Endothelial cell of umbilical vein (primary cell): ENCODE results near the gene GRB14. TPM values are rescaled to one million over a fixed set of nuclear protein-coding genes. Genes with fewer than 3 reads are reported as not detected.

Experiments
- BruUV-seq: library from RNA; stranded (reverse); fragments of 400-500 nt; replicated peaks from 2 replicates; lab custom pipeline; 2021; lab: Mats Ljungman, UMichigan
- CTCF ChIA-PET: fragments of 300-600, 350-600 bp; sonication (Branson Sonifier 250); formaldehyde crosslinking; loops from one replicate; lab custom pipeline; 2021; ENCODE audit warnings: antibody characterized with exemption, inconsistent platforms; lab: Charles Lee
- POLR2A ChIA-PET: fragments of 300-600, 350-600 bp; sonication (Branson Sonifier 250); formaldehyde crosslinking; loops from one replicate; lab custom pipeline; 2021; ENCODE audit warnings: antibody characterized with exemption, inconsistent platforms; lab: Charles Lee
- DNase-seq: peaks from one replicate; pipeline ENCODE4 v3.0.0-alpha.2; 2011; ENCODE audit warnings: low read depth, low spot score
- FAIRE-seq: peaks from 2 replicates; lab custom pipeline; 2011; peaks lifted over from hg19 to GRCh38; lab: Jason Lieb, UNC
- H2AFZ ChIP-seq: 2 replicates; pipeline ENCODE4 v1.6.0; 2012; ENCODE audit warnings: low read depth, low read length, control low read depth, inconsistent platforms
- H3K27ac ChIP-seq: 2 replicates; pipeline ENCODE4 v1.5.1; 2011; ENCODE audit warnings: low read depth, mild to moderate bottlenecking, control low read depth, low read length, moderate library complexity; ENCODE audit not compliant: insufficient read depth
- H3K27me3 ChIP-seq, 2 experiments: 2 replicates each; pipeline versions ENCODE4 v1.6.0 to v1.6.1; 2011; ENCODE audit warnings: low read length in 2 of 2, mixed read lengths in 1 of 2; ENCODE audit not compliant: control insufficient read depth in 2 of 2, insufficient read depth in 2 of 2
- H3K36me3 ChIP-seq, 2 experiments: 2 replicates in 1 of 2; 3 replicates in 1 of 2; pipeline ENCODE4 v1.5.1; 2011; ENCODE audit warnings: low read length in 2 of 2, mild to moderate bottlenecking in 1 of 2, moderate library complexity in 1 of 2; ENCODE audit not compliant: control insufficient read depth in 2 of 2, insufficient read depth in 2 of 2; ENCODE audit errors: extremely low read depth in 1 of 2
- H3K4me1 ChIP-seq: 3 replicates; pipeline ENCODE4 v1.5.1; 2011; ENCODE audit warnings: mild to moderate bottlenecking, low read length; ENCODE audit not compliant: control insufficient read depth, insufficient read depth; ENCODE audit errors: extremely low read depth
- H3K4me2 ChIP-seq: 2 replicates; pipeline ENCODE4 v1.6.1; 2011; ENCODE audit warnings: low read length, control low read depth, mixed read lengths; ENCODE audit not compliant: insufficient read depth
- H3K4me3 ChIP-seq, 3 experiments: fragments of 200-600 bp in 1 of 3; sonication (generic), shearing (Covaris generic) in 1 of 3; replicated peaks in 1 of 3; 2 replicates each; pipeline ENCODE4 v1.5.1; 2011 to 2016; ENCODE audit warnings: control low read depth in 3 of 3, low read length in 3 of 3, mild to moderate bottlenecking in 2 of 3, inconsistent platforms in 1 of 3, low read depth in 1 of 3, moderate library complexity in 1 of 3; ENCODE audit not compliant: insufficient read depth in 1 of 3
- H3K79me2 ChIP-seq: 2 replicates; pipeline ENCODE4 v1.6.0; 2012; ENCODE audit warnings: low read length, inconsistent platforms; ENCODE audit not compliant: control insufficient read depth, insufficient read depth
- H3K9ac ChIP-seq: replicated peaks from 2 replicates; pipeline ENCODE3; 2011; ENCODE audit warnings: low read length, control low read depth; ENCODE audit not compliant: insufficient read depth; ENCODE audit errors: extremely low read depth
- H3K9me1 ChIP-seq: replicated peaks from 3 replicates; pipeline ENCODE4 v1.6.0; 2011; ENCODE audit warnings: mild to moderate bottlenecking, low read length; ENCODE audit not compliant: control insufficient read depth, insufficient read depth; ENCODE audit errors: extremely low read depth
- H3K9me3 ChIP-seq: replicated peaks from 2 replicates; pipeline ENCODE4 v1.5.1; 2012; ENCODE audit warnings: low read length, inconsistent platforms; ENCODE audit not compliant: control insufficient read depth, insufficient read depth
- H4K20me1 ChIP-seq: replicated peaks from 2 replicates; pipeline ENCODE3; 2011; ENCODE audit warnings: mild to moderate bottlenecking, low read length; ENCODE audit not compliant: control insufficient read depth, insufficient read depth; ENCODE audit errors: extremely low read depth
- EZH2 ChIP-seq: IDR thresholded peaks from 2 replicates; pipeline ENCODE4 v1.6.1; 2012; ENCODE audit warnings: borderline replicate concordance, low read depth, mild to moderate bottlenecking, moderate library complexity, low read length, inconsistent platforms; ENCODE audit not compliant: severe bottlenecking
- FOS ChIP-seq: IDR thresholded peaks from 2 replicates; pipeline ENCODE4 v1.6.1; 2011; ENCODE audit warnings: mild to moderate bottlenecking, low read length, moderate library complexity, borderline replicate concordance; ENCODE audit not compliant: insufficient read depth
- GATA2 ChIP-seq: IDR thresholded peaks from 2 replicates; pipeline ENCODE4 v1.7.0; 2011; ENCODE audit warnings: low read depth, mild to moderate bottlenecking, moderate library complexity, mixed read lengths, low read length; ENCODE audit not compliant: insufficient read length, insufficient read depth
- JUN ChIP-seq: IDR thresholded peaks from 2 replicates; pipeline ENCODE4 v1.6.1; 2011; ENCODE audit warnings: borderline replicate concordance, low read depth; ENCODE audit not compliant: insufficient read length, insufficient read depth
- MYC ChIP-seq: IDR thresholded peaks from one replicate; pipeline ENCODE4 v1.6.1; 2011; ENCODE audit warnings: mild to moderate bottlenecking, low read depth, low read length
- POLR2A ChIP-seq: IDR thresholded peaks from 2 replicates; pipeline ENCODE4 v1.6.1; 2012; ENCODE audit warnings: low read depth, mild to moderate bottlenecking, control low read depth, low read length
- POLR2AphosphoS5 ChIP-seq: IDR thresholded peaks from 2 replicates; pipeline ENCODE4 v1.6.1; 2012; ENCODE audit warnings: low read depth, mild to moderate bottlenecking, control low read depth, low read length, moderate library complexity; ENCODE audit not compliant: insufficient read depth
- dilution Hi-C: fragments of 300-500 bp; cut with MboI; formaldehyde crosslinking; loops from one replicate; pipeline ENCODE4 v1.15.0; 2019; ENCODE audit warnings: low sequenced_read_pairs; ENCODE audit not compliant: extremely low pct_ligation_motif_present
- intact Hi-C: fragments of 100-400 bp; cut with micrococcal nuclease; formaldehyde crosslinking; loops from one replicate; pipeline ENCODE4 v1.10.0; 2022
- polyA plus RNA-seq, 4 experiments: library from polyadenylated mRNA; depleted of rRNA in 3 of 4; stranded (reverse) in 3 of 4; unstranded in 1 of 4; fragments of >200 nt; gene quantifications; 2 replicates each; pipeline versions ENCODE4 v1.2.1 to v1.2.3, GENCODE V29; 2011 to 2012; ENCODE audit warnings: missing spikeins in 1 of 4
- total RNA-seq: library from RNA; stranded (reverse); gene quantifications from 2 replicates; pipeline ENCODE4 v1.2.3, GENCODE V29; 2021
- TF ChIP-seq, protein P1 (sequence below): IDR thresholded peaks from 2 replicates; pipeline ENCODE4 v1.6.1; 2011; ENCODE audit not compliant: insufficient read depth, insufficient read length
- TF ChIP-seq, protein P2 (sequence below), 2 donors: IDR thresholded peaks; 1 replicate in 1 of 2; 2 replicates in 1 of 2; pipeline ENCODE4 v1.5.1; 2011; ENCODE audit warnings: low read length in 2 of 2, mild to moderate bottlenecking in 2 of 2, moderate library complexity in 2 of 2, control low read depth in 1 of 2, inconsistent platforms in 1 of 2, low read depth in 1 of 2; ENCODE audit not compliant: insufficient read depth in 1 of 2; ENCODE audit errors: extremely low read depth in 1 of 2

GRB14 gene
- total and polyA plus RNA-seq, 2 donors (not counting 3 experiments of a cell fraction or from before 2014, with no cell fraction given) = 3.0 to 10.3 TPM

DNA sequence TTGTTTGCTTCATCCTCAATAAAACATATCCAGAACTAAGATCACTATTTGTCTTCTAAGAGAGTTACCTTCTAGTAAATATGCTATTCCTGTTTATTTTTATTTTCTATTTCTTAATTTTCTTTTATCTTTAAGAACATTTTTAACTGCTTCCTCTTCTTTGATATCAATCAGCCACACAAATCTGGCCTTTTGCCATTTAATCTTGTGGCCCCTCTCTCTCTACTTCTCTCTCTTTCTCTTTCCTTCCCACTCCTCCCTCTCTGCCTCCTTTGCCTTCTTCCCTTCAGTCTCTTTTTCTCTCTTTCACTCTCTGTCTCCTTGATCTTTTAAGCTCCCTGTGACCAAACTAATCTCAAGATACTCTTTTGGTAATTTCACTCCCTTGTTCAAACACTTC is 108.4 kb downstream of the GRB14 start:
- H3K27me3 ChIP-seq = no peaks in the 10 kb centered on the region
- CTCF ChIA-PET = no interaction called here
- POLR2A ChIA-PET = no interaction called here
- H3K9me1 ChIP-seq = no peaks in the 10 kb centered on the region
- no peak overlapping the region for H3K27ac ChIP-seq
- H3K36me3 ChIP-seq = no peaks in the 10 kb centered on the region
- DNase-seq = no peak
- intact Hi-C loops = no loop called here
- TF ChIP-seq, protein P1, sequence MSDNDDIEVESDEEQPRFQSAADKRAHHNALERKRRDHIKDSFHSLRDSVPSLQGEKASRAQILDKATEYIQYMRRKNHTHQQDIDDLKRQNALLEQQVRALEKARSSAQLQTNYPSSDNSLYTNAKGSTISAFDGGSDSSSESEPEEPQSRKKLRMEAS = no peak
- no peak for TF ChIP-seq GATA2
- TF ChIP-seq, protein P2, sequence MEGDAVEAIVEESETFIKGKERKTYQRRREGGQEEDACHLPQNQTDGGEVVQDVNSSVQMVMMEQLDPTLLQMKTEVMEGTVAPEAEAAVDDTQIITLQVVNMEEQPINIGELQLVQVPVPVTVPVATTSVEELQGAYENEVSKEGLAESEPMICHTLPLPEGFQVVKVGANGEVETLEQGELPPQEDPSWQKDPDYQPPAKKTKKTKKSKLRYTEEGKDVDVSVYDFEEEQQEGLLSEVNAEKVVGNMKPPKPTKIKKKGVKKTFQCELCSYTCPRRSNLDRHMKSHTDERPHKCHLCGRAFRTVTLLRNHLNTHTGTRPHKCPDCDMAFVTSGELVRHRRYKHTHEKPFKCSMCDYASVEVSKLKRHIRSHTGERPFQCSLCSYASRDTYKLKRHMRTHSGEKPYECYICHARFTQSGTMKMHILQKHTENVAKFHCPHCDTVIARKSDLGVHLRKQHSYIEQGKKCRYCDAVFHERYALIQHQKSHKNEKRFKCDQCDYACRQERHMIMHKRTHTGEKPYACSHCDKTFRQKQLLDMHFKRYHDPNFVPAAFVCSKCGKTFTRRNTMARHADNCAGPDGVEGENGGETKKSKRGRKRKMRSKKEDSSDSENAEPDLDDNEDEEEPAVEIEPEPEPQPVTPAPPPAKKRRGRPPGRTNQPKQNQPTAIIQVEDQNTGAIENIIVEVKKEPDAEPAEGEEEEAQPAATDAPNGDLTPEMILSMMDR (IDR thresholded peaks at IDR 0.05; ENCODE audit: extremely low read depth in 1 of 2, insufficient read depth in 1 of 2, low read depth in 1 of 2, low read length in 2 of 2) = no peak
- no peak for TF ChIP-seq FOS
- no peak for TF ChIP-seq MYC
- no peak for TF ChIP-seq POLR2AphosphoS5
- TF ChIP-seq POLR2A = no peak
- TF ChIP-seq EZH2 = no peak
- no peak for TF ChIP-seq JUN
- H3K4me1 ChIP-seq = peaks cover 10% of the 10 kb centered on the region
- H3K9me3 ChIP-seq = no peaks in the 10 kb centered on the region
- H3K9ac ChIP-seq = no peak overlapping the region
- no peaks in the 10 kb centered on the region for H4K20me1 ChIP-seq
- BruUV-seq = no TSS peak
- no peak overlapping the region for H2AFZ ChIP-seq
- no peaks in the 10 kb centered on the region for H3K79me2 ChIP-seq
- FAIRE-seq = no peak
- H3K4me2 ChIP-seq = no peak overlapping the region
- dilution Hi-C loops = no loop called here
- no peak overlapping the region for H3K4me3 ChIP-seq
